ENCODE results near the gene MROH7.

Gene MROH7

GRCh38 chr1:54649921-54650320, 8.3 kb downstream of the MROH7 start:
- in situ Hi-C loops (cut with MboI; ENCODE audit: low sequenced_read_pairs), result no loop called here

- in situ Hi-C loops (cut with MboI; ENCODE audit: low sequenced_read_pairs), result no loop called here
Observed at GRCh38 chr1:54650417-54650816, 8.8 kb downstream of the MROH7 start.

- in situ Hi-C loops (cut with MboI; ENCODE audit: low sequenced_read_pairs), result no loop called here
Observed at GRCh38 chr1:54651608-54652007, 10.0 kb downstream of the MROH7 start.

GRCh38 chr1:54652168-54652567, 10.6 kb downstream of the MROH7 start:
- in situ Hi-C loops (cut with MboI; ENCODE audit: low sequenced_read_pairs), result no loop called here

- in situ Hi-C loops (cut with MboI; ENCODE audit: low sequenced_read_pairs), result no loop called here
Observed at GRCh38 chr1:54653036-54653435, 11.4 kb downstream of the MROH7 start.

GRCh38 chr1:54658164-54658913, 16.8 kb downstream of the MROH7 start:
- in situ Hi-C loops (cut with MboI; ENCODE audit: low sequenced_read_pairs), result no loop called here

GRCh38 chr1:54663725-54664124, 22.1 kb downstream of the MROH7 start:
- in situ Hi-C loops (cut with MboI; ENCODE audit: low sequenced_read_pairs), result no loop called here

GRCh38 chr1:54664364-54664763, 22.8 kb downstream of the MROH7 start:
- in situ Hi-C loops (cut with MboI; ENCODE audit: low sequenced_read_pairs), result no loop called here

GRCh38 chr1:54665852-54666251, 24.3 kb downstream of the MROH7 start:
- in situ Hi-C loops (cut with MboI; ENCODE audit: low sequenced_read_pairs), result no loop called here

GRCh38 chr1:54666333-54666732, 24.7 kb downstream of the MROH7 start:
- in situ Hi-C loops (cut with MboI; ENCODE audit: low sequenced_read_pairs), result no loop called here

GRCh38 chr1:54667797-54668196, 26.2 kb downstream of the MROH7 start:
- in situ Hi-C loops (cut with MboI; ENCODE audit: low sequenced_read_pairs), result no loop called here

GRCh38 chr1:54668567-54668966, 27.0 kb downstream of the MROH7 start:
- in situ Hi-C loops (cut with MboI; ENCODE audit: low sequenced_read_pairs), result no loop called here

GRCh38 chr1:54671985-54672608, 30.5 kb downstream of the MROH7 start:
- in situ Hi-C loops (cut with MboI; ENCODE audit: low sequenced_read_pairs), result no loop called here

- in situ Hi-C loops (cut with MboI; ENCODE audit: low sequenced_read_pairs), result no loop called here
Observed at GRCh38 chr1:54678776-54679643, 37.4 kb downstream of the MROH7 start.

- in situ Hi-C loops (cut with MboI; ENCODE audit: low sequenced_read_pairs), result no loop called here
Observed at GRCh38 chr1:54679706-54680105, 38.1 kb downstream of the MROH7 start.

GRCh38 chr1:54680387-54680786, 38.8 kb downstream of the MROH7 start:
- in situ Hi-C loops (cut with MboI; ENCODE audit: low sequenced_read_pairs), result no loop called here

GRCh38 chr1:54681358-54681757, 39.8 kb downstream of the MROH7 start:
- in situ Hi-C loops (cut with MboI; ENCODE audit: low sequenced_read_pairs), result no loop called here

- in situ Hi-C loops (cut with MboI; ENCODE audit: low sequenced_read_pairs), result no loop called here
Observed at GRCh38 chr1:54683453-54683852, 41.9 kb downstream of the MROH7 start.

- in situ Hi-C loops (cut with MboI; ENCODE audit: low sequenced_read_pairs), result no loop called here
Observed at GRCh38 chr1:54685335-54685905, 43.8 kb downstream of the MROH7 start.

GRCh38 chr1:54686155-54686554, 44.6 kb downstream of the MROH7 start:
- in situ Hi-C loops (cut with MboI; ENCODE audit: low sequenced_read_pairs), result no loop called here

- in situ Hi-C loops (cut with MboI; ENCODE audit: low sequenced_read_pairs), result no loop called here
Observed at GRCh38 chr1:54694771-54695170, 53.2 kb downstream of the MROH7 start.

Measured in HL-60/S4 treated with retinoic acid at 250 ng/mL for 4 days and 3 days (cell line).